Ishikawa (cell line): ENCODE results near the gene RBM6.

ENCODE experiments used
- CEBPB ChIP-seq: IDR thresholded peaks from 2 replicates; pipeline ENCODE4 v1.6.1; 2012
- CREB1 ChIP-seq: IDR thresholded peaks from 2 replicates; pipeline ENCODE4 v1.6.1; 2012; ENCODE audit warnings: low read depth
- EGR1 ChIP-seq: IDR thresholded peaks from 2 replicates; pipeline ENCODE4 v1.6.1; 2012
- EP300 ChIP-seq: IDR thresholded peaks from 2 replicates; pipeline ENCODE4 v1.6.1; 2012; ENCODE audit warnings: borderline replicate concordance
- FOXM1 ChIP-seq: IDR thresholded peaks from 2 replicates; pipeline ENCODE4 v1.6.1; 2012; ENCODE audit warnings: low read depth, borderline replicate concordance
- MAX ChIP-seq: IDR thresholded peaks from 2 replicates; pipeline ENCODE4 v1.6.1; 2012
- NFIC ChIP-seq: IDR thresholded peaks from 2 replicates; pipeline ENCODE4 v1.6.1; 2012
- RAD21 ChIP-seq: IDR thresholded peaks from 2 replicates; pipeline ENCODE4 v1.6.1; 2012; ENCODE audit warnings: low read depth
- REST ChIP-seq: IDR thresholded peaks from 2 replicates; pipeline ENCODE4 v1.6.1; 2012; ENCODE audit warnings: low read depth, mild to moderate bottlenecking
- TAF1 ChIP-seq: IDR thresholded peaks from 2 replicates; pipeline ENCODE4 v1.6.1; 2012; ENCODE audit warnings: low read depth, mild to moderate bottlenecking
- TCF12 ChIP-seq: IDR thresholded peaks from 2 replicates; pipeline ENCODE4 v1.6.1; 2012; ENCODE audit warnings: low read depth
- TEAD4 ChIP-seq: IDR thresholded peaks from 2 replicates; pipeline ENCODE4 v1.6.1; 2012
- USF1 ChIP-seq: IDR thresholded peaks from 2 replicates; pipeline ENCODE4 v1.6.1; 2012
- YY1 ChIP-seq: IDR thresholded peaks from 2 replicates; pipeline ENCODE4 v1.6.1; 2012; ENCODE audit warnings: low read depth
- ZBTB7A ChIP-seq: IDR thresholded peaks from 2 replicates; pipeline ENCODE4 v1.6.1; 2012; ENCODE audit warnings: low read depth

The RBM6 gene

GRCh38 chr3:50001511-50001910 is 61.6 kb downstream of the RBM6 start:
- TF ChIP-seq YY1 (no peak), TAF1 (no peak), MAX (no peak), CREB1 (no peak)

GRCh38 chr3:50003216-50003615 is 63.3 kb downstream of the RBM6 start:
- TF ChIP-seq RAD21 = no peak
- no peak for TF ChIP-seq TAF1
- no peak for TF ChIP-seq TEAD4
- TF ChIP-seq FOXM1 = no peak
- TF ChIP-seq REST = no peak
- TF ChIP-seq EP300 = no peak
- no peak for TF ChIP-seq EGR1
- TF ChIP-seq CEBPB = no peak
- no peak for TF ChIP-seq NFIC
- TF ChIP-seq ZBTB7A = no peak
- TF ChIP-seq TCF12 = no peak

- TF ChIP-seq MAX (no peak), YY1 (no peak), FOXM1 (no peak), EGR1 (no peak), EP300 (no peak), TEAD4 (no peak), USF1 (no peak), REST (no peak), NFIC (no peak), CREB1 (no peak)
Measured at GRCh38 chr3:50003824-50004223, 63.9 kb downstream of the RBM6 start.

GRCh38 chr3:50008931-50009330 is 69.0 kb downstream of the RBM6 start:
- TF ChIP-seq TAF1 (no peak), CEBPB (no peak), NFIC (no peak), RAD21 (no peak), FOXM1 (no peak), EP300 (no peak), EGR1 (no peak), ZBTB7A (no peak), REST (no peak), TCF12 (no peak), TEAD4 (no peak), MAX (no peak)

GRCh38 chr3:50010959-50011358 is 71.0 kb downstream of the RBM6 start:
- no peak for TF ChIP-seq USF1
- TF ChIP-seq RAD21 = no peak
- TF ChIP-seq CREB1 = no peak
- TF ChIP-seq NFIC = no peak
- no peak for TF ChIP-seq TEAD4
- TF ChIP-seq TAF1 = no peak
- no peak for TF ChIP-seq YY1
- TF ChIP-seq REST = no peak
- TF ChIP-seq CEBPB = no peak
- no peak for TF ChIP-seq EGR1
- no peak for TF ChIP-seq FOXM1
- TF ChIP-seq ZBTB7A = no peak
- no peak for TF ChIP-seq TCF12
